ENCODE data around the gene HKDC1. TPM values are rescaled to one million over a fixed set of nuclear protein-coding genes. Genes with fewer than 3 reads are reported as not detected.

Gene HKDC1
- polyA plus RNA-seq, 2 of the 4 experiments (the other 2 are of a cell fraction) = 32.5 to 32.8 TPM

DNA sequence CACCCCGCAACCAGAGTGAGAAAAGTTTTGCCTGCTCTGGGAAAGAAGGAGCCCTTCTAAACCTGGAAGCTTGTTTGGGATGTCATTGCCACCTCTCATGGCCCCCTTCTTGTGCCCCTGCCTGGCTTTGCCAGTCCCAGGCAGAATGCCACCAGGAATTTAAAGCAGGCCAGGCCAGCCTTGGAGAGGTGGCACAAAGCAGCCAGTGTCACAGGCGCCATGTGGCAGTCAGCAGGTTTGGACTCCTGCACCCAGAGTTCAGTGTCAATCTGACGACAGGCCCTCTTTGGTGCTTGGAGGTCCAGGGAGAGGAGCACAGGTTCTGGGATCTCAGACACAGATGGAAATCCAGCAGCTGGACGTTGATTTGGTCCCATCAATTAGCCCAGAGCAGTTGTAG lies 70.9 kb downstream of the HKDC1 start:
- ChIA-PET POLR2A (no interaction called here), CTCF (interaction anchor here (1.1 to 1.8 kb wide), 2 partner anchors 18 to 128 kb away, joined by 3 to 4 read pairs; no protein-coding TSS in a partner anchor)
- no peak overlapping the region for H3K4me3 ChIP-seq
- H3K27ac ChIP-seq = no peak overlapping the region
- no peak for FAIRE-seq
- no peak for DNase-seq (ENCODE audit: low read depth in 1 of 2, low spot score in 1 of 2)
- ATAC-seq = no peak
- WGBS (ENCODE audit: missing lambda C conversion rate) = 79% methylated on average over 4 of the region's 4 CpGs
- no peak for TF ChIP-seq PHF8 (IDR thresholded peaks at IDR 0.05; ENCODE audit: borderline replicate concordance, low read depth)
- TF ChIP-seq JUN (IDR thresholded peaks at IDR 0.05) = no peak
- TF ChIP-seq ZC3H11A (IDR thresholded peaks at IDR 0.05) = no peak
- TF ChIP-seq, protein P1, sequence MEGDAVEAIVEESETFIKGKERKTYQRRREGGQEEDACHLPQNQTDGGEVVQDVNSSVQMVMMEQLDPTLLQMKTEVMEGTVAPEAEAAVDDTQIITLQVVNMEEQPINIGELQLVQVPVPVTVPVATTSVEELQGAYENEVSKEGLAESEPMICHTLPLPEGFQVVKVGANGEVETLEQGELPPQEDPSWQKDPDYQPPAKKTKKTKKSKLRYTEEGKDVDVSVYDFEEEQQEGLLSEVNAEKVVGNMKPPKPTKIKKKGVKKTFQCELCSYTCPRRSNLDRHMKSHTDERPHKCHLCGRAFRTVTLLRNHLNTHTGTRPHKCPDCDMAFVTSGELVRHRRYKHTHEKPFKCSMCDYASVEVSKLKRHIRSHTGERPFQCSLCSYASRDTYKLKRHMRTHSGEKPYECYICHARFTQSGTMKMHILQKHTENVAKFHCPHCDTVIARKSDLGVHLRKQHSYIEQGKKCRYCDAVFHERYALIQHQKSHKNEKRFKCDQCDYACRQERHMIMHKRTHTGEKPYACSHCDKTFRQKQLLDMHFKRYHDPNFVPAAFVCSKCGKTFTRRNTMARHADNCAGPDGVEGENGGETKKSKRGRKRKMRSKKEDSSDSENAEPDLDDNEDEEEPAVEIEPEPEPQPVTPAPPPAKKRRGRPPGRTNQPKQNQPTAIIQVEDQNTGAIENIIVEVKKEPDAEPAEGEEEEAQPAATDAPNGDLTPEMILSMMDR (IDR thresholded peaks at IDR 0.05) = no peak
- no peak for TF ChIP-seq RNF2 (IDR thresholded peaks at IDR 0.05; ENCODE audit: borderline replicate concordance, low read depth)
- no peak for TF ChIP-seq JUNB (IDR thresholded peaks at IDR 0.05)
- H3K4me1 ChIP-seq = no peaks in the 10 kb centered on the region
- H3K4me2 ChIP-seq = no peak overlapping the region
- H3K9me3 ChIP-seq = no peaks in the 10 kb centered on the region

DNA sequence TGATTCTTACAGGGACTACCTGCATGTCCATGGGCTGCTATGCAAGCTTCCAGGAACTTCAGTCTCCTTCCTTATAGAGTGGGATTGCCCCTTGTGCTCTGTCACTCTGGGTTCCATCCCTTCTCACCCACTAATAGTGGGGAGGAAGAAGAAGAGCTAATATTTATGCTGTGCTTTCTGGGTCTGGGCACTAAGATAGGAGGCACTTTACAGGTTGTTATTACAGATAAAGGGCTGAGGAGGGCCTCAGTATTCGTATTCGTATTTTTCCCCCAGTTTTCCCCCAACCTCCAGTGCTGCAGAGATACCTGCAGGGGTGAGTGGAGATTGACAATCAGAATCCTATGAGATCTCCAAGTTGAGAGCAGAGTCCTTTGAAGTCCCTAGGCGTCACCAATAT lies 72.3 kb downstream of the HKDC1 start:
- no peak for DNase-seq (ENCODE audit: low read depth in 1 of 2, low spot score in 1 of 2)
- Histone ChIP-seq H3K4me2 (no peak overlapping the region), H3K4me1 (no peaks in the 10 kb centered on the region), H3K4me3 (no peak overlapping the region), H3K27ac (no peak overlapping the region), H3K9me3 (no peaks in the 10 kb centered on the region)
- FAIRE-seq = no peak
- TF ChIP-seq FOSL2 (IDR thresholded peaks at IDR 0.05) (no peak), FOSL2 (CRISPR knock-in tag; IDR thresholded peaks at IDR 0.05) (no peak), RNF2 (IDR thresholded peaks at IDR 0.05; ENCODE audit: borderline replicate concordance, low read depth) (no peak), ZFP36 (IDR thresholded peaks at IDR 0.05; ENCODE audit: borderline replicate concordance, partially characterized antibody) (no peak), TP53 (CRISPR knock-in tag; IDR thresholded peaks at IDR 0.05) (no peak), HOXA7 (CRISPR knock-in tag; IDR thresholded peaks at IDR 0.05) (no peak), PHF8 (IDR thresholded peaks at IDR 0.05; ENCODE audit: borderline replicate concordance, low read depth) (no peak), ZNF302 (CRISPR knock-in tag; IDR thresholded peaks at IDR 0.05) (no peak), FOSB (CRISPR knock-in tag; IDR thresholded peaks at IDR 0.05) (no peak), TFCP2L1 (CRISPR knock-in tag; IDR thresholded peaks at IDR 0.05) (no peak)
- TF ChIP-seq, protein P2, sequence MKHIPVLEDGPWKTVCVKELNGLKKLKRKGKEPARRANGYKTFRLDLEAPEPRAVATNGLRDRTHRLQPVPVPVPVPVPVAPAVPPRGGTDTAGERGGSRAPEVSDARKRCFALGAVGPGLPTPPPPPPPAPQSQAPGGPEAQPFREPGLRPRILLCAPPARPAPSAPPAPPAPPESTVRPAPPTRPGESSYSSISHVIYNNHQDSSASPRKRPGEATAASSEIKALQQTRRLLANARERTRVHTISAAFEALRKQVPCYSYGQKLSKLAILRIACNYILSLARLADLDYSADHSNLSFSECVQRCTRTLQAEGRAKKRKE (CRISPR knock-in tag; IDR thresholded peaks at IDR 0.05; ENCODE audit: low read depth) = no peak
- ATAC-seq = no peak
- WGBS (ENCODE audit: missing lambda C conversion rate) = 33% methylated on average over 3 of the region's 3 CpGs
- ChIA-PET POLR2A (no interaction called here), CTCF (interaction anchor here (1.6 kb wide), 1 partner anchor 13 kb away, joined by 4 read pairs; no protein-coding TSS in a partner anchor)

DNA sequence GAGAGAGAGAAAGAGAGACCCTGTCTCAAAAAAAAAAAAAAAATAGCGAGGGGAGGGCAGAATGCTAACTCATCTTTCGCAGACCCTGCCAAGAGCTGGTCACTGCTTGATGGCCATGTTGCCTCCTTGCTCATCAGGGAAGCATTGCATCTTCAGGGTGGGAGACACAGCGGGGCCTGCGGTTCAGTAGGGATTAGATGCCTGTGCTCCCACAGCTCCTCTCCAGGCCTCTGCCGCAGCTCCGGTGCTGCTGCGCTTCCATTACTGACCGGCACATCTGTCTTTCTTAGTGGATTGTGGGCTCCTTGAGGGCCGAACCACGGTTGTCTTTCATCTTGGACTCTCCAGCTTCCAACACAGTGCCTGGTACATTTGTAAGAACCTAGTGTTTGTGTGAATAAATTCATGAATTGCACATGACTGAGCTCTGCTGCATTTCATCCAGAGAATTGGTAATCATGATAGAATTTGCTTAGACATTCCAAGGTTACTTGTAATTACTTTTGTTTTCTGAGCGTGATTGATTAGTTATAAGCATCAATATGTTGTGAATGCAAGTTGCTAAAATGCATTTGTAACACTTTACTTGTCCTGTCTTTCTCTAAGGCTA lies 75.0 kb downstream of the HKDC1 start:
- H3K4me3 ChIP-seq = no peak overlapping the region
- POLR2A ChIA-PET = no interaction called here
- no peaks in the 10 kb centered on the region for H3K4me1 ChIP-seq
- H3K4me2 ChIP-seq = no peak overlapping the region
- no peaks in the 10 kb centered on the region for H3K9me3 ChIP-seq
- CTCF ChIA-PET = interaction anchor here (1.0 kb wide), 1 partner anchor 12 kb away, joined by 4 read pairs; no protein-coding TSS in a partner anchor
- DNase-seq (ENCODE audit: low read depth in 1 of 2, low spot score in 1 of 2) = no peak
- H3K27ac ChIP-seq = no peak overlapping the region
- no peak for FAIRE-seq
- no peak for ATAC-seq
- TF ChIP-seq GATA3 (IDR thresholded peaks at IDR 0.05; ENCODE audit: borderline replicate concordance) (no peak), NPAS2 (CRISPR knock-in tag; IDR thresholded peaks at IDR 0.05; ENCODE audit: borderline replicate concordance) (no peak), SREBF2 (IDR thresholded peaks at IDR 0.05) (no peak), KDM5A (IDR thresholded peaks at IDR 0.05) (no peak), HOXA7 (CRISPR knock-in tag; IDR thresholded peaks at IDR 0.05) (no peak), ZNF302 (CRISPR knock-in tag; IDR thresholded peaks at IDR 0.05) (no peak), ESRRA (IDR thresholded peaks at IDR 0.05; ENCODE audit: borderline replicate concordance, low read length) (no peak)
- 87% methylated on average over 11 of the region's 11 CpGs for WGBS (ENCODE audit: missing lambda C conversion rate)
